ENCODE results near the gene GRID1. TPM values are rescaled to one million over a fixed set of nuclear protein-coding genes. Genes with fewer than 3 reads are reported as not detected.
"Not testable (repeated sequence)": the region's sequence is repeated elsewhere in the genome, so short reads cannot be mapped to it uniquely, and the experiment has no call there.

The GRID1 gene
- total RNA-seq, 1 experiment from 2014 or later: 0.07 TPM

GRCh38 chr10:85847085-85847484, 519.5 kb downstream of the GRID1 start:
- no peak overlapping the region for H3K9ac ChIP-seq (ENCODE audit: low read length)
- no peak overlapping the region for H2AFZ ChIP-seq (ENCODE audit: low read length)
- H3K4me2 ChIP-seq (ENCODE audit: low read depth, low read length, poor library complexity, severe bottlenecking): no peak overlapping the region
- no peaks in the 10 kb centered on the region for H3K36me3 ChIP-seq (ENCODE audit: insufficient read depth, low read length)
- H3K79me2 ChIP-seq (ENCODE audit: low read length): no peaks in the 10 kb centered on the region
- H3K9me2 ChIP-seq (replicated peaks; ENCODE audit: insufficient read depth, low read length): no peaks in the 10 kb centered on the region
- no peaks in the 10 kb centered on the region for H3K9me3 ChIP-seq (ENCODE audit: low read length)
- no peak for DNase-seq
- no peaks in the 10 kb centered on the region for H3K27me3 ChIP-seq (ENCODE audit: low read length)
- no peak overlapping the region for H3K4me3 ChIP-seq (ENCODE audit: low read length)
- peaks cover 7% of the 10 kb centered on the region for H3K4me1 ChIP-seq (ENCODE audit: low read length)
- H3K27ac ChIP-seq (ENCODE audit: low read length): no peak overlapping the region
- H4K20me1 ChIP-seq (ENCODE audit: insufficient read depth, low read depth, low read length): no peaks in the 10 kb centered on the region

GRCh38 chr10:85838660-85839059, 527.9 kb downstream of the GRID1 start:
- DNase-seq; H3K79me2 ChIP-seq (ENCODE audit: low read length); H3K9me3 ChIP-seq (ENCODE audit: low read length); H3K4me3 ChIP-seq (ENCODE audit: low read length); H3K27ac ChIP-seq (ENCODE audit: low read length); H2AFZ ChIP-seq (ENCODE audit: low read length); H3K9me2 ChIP-seq (replicated peaks; ENCODE audit: insufficient read depth, low read length); H3K36me3 ChIP-seq (ENCODE audit: insufficient read depth, low read length); H3K27me3 ChIP-seq (ENCODE audit: low read length); H3K9ac ChIP-seq (ENCODE audit: low read length); H4K20me1 ChIP-seq (ENCODE audit: insufficient read depth, low read depth, low read length); H3K4me2 ChIP-seq (ENCODE audit: low read depth, low read length, poor library complexity, severe bottlenecking); H3K4me1 ChIP-seq (ENCODE audit: low read length): not testable (repeated sequence)

GRCh38 chr10:85832988-85833387, 533.6 kb downstream of the GRID1 start:
- DNase-seq: no peak
- Histone ChIP-seq H3K9ac (ENCODE audit: low read length) (no peak overlapping the region), H3K9me3 (ENCODE audit: low read length) (no peaks in the 10 kb centered on the region), H3K27me3 (ENCODE audit: low read length) (no peaks in the 10 kb centered on the region), H3K4me2 (ENCODE audit: low read depth, low read length, poor library complexity, severe bottlenecking) (no peak overlapping the region), H3K4me3 (ENCODE audit: low read length) (no peak overlapping the region), H3K27ac (ENCODE audit: low read length) (no peak overlapping the region), H3K79me2 (ENCODE audit: low read length) (no peaks in the 10 kb centered on the region), H3K9me2 (replicated peaks; ENCODE audit: insufficient read depth, low read length) (no peaks in the 10 kb centered on the region), H3K4me1 (ENCODE audit: low read length) (no peaks in the 10 kb centered on the region), H2AFZ (ENCODE audit: low read length) (no peak overlapping the region), H4K20me1 (ENCODE audit: insufficient read depth, low read depth, low read length) (no peaks in the 10 kb centered on the region), H3K36me3 (ENCODE audit: insufficient read depth, low read length) (no peaks in the 10 kb centered on the region)

GRCh38 chr10:85831422-85831821, 535.2 kb downstream of the GRID1 start:
- DNase-seq: no peak
- no peaks in the 10 kb centered on the region for H3K9me2 ChIP-seq (replicated peaks; ENCODE audit: insufficient read depth, low read length)
- no peak overlapping the region for H3K4me2 ChIP-seq (ENCODE audit: low read depth, low read length, poor library complexity, severe bottlenecking)
- H3K79me2 ChIP-seq (ENCODE audit: low read length): no peaks in the 10 kb centered on the region
- H3K27me3 ChIP-seq (ENCODE audit: low read length): no peaks in the 10 kb centered on the region
- no peak overlapping the region for H3K9ac ChIP-seq (ENCODE audit: low read length)
- H3K4me3 ChIP-seq (ENCODE audit: low read length): no peak overlapping the region
- H4K20me1 ChIP-seq (ENCODE audit: insufficient read depth, low read depth, low read length): no peaks in the 10 kb centered on the region
- H3K27ac ChIP-seq (ENCODE audit: low read length): no peak overlapping the region
- no peak overlapping the region for H2AFZ ChIP-seq (ENCODE audit: low read length)
- H3K4me1 ChIP-seq (ENCODE audit: low read length): no peaks in the 10 kb centered on the region
- no peaks in the 10 kb centered on the region for H3K36me3 ChIP-seq (ENCODE audit: insufficient read depth, low read length)
- no peaks in the 10 kb centered on the region for H3K9me3 ChIP-seq (ENCODE audit: low read length)

GRCh38 chr10:85826377-85826776, 540.2 kb downstream of the GRID1 start:
- H4K20me1 ChIP-seq (ENCODE audit: insufficient read depth, low read depth, low read length): no peaks in the 10 kb centered on the region
- no peak overlapping the region for H3K27ac ChIP-seq (ENCODE audit: low read length)
- DNase-seq: no peak
- no peaks in the 10 kb centered on the region for H3K9me2 ChIP-seq (replicated peaks; ENCODE audit: insufficient read depth, low read length)
- H3K36me3 ChIP-seq (ENCODE audit: insufficient read depth, low read length): no peaks in the 10 kb centered on the region
- no peaks in the 10 kb centered on the region for H3K27me3 ChIP-seq (ENCODE audit: low read length)
- H3K79me2 ChIP-seq (ENCODE audit: low read length): no peaks in the 10 kb centered on the region
- no peak overlapping the region for H3K4me2 ChIP-seq (ENCODE audit: low read depth, low read length, poor library complexity, severe bottlenecking)
- H3K9me3 ChIP-seq (ENCODE audit: low read length): no peaks in the 10 kb centered on the region
- no peak overlapping the region for H3K9ac ChIP-seq (ENCODE audit: low read length)
- no peak overlapping the region for H3K4me3 ChIP-seq (ENCODE audit: low read length)
- H3K4me1 ChIP-seq (ENCODE audit: low read length): no peaks in the 10 kb centered on the region
- H2AFZ ChIP-seq (ENCODE audit: low read length): no peak overlapping the region

GRCh38 chr10:85811405-85811804, 555.2 kb downstream of the GRID1 start:
- H3K79me2 ChIP-seq (ENCODE audit: low read length): no peaks in the 10 kb centered on the region
- H2AFZ ChIP-seq (ENCODE audit: low read length): no peak overlapping the region
- H4K20me1 ChIP-seq (ENCODE audit: insufficient read depth, low read depth, low read length): no peaks in the 10 kb centered on the region
- H3K36me3 ChIP-seq (ENCODE audit: insufficient read depth, low read length): no peaks in the 10 kb centered on the region
- no peak overlapping the region for H3K27ac ChIP-seq (ENCODE audit: low read length)
- H3K9ac ChIP-seq (ENCODE audit: low read length): no peak overlapping the region
- H3K9me3 ChIP-seq (ENCODE audit: low read length): no peaks in the 10 kb centered on the region
- no peaks in the 10 kb centered on the region for H3K4me1 ChIP-seq (ENCODE audit: low read length)
- no peak for DNase-seq
- H3K27me3 ChIP-seq (ENCODE audit: low read length): no peaks in the 10 kb centered on the region
- no peaks in the 10 kb centered on the region for H3K9me2 ChIP-seq (replicated peaks; ENCODE audit: insufficient read depth, low read length)
- no peak overlapping the region for H3K4me2 ChIP-seq (ENCODE audit: low read depth, low read length, poor library complexity, severe bottlenecking)
- no peak overlapping the region for H3K4me3 ChIP-seq (ENCODE audit: low read length)

- no peaks in the 10 kb centered on the region for H3K36me3 ChIP-seq (ENCODE audit: insufficient read depth, low read length)
- no peak overlapping the region for H2AFZ ChIP-seq (ENCODE audit: low read length)
- H3K9ac ChIP-seq (ENCODE audit: low read length): no peak overlapping the region
- H3K4me2 ChIP-seq (ENCODE audit: low read depth, low read length, poor library complexity, severe bottlenecking): no peak overlapping the region
- H3K27ac ChIP-seq (ENCODE audit: low read length): no peak overlapping the region
- no peaks in the 10 kb centered on the region for H3K79me2 ChIP-seq (ENCODE audit: low read length)
- H3K9me3 ChIP-seq (ENCODE audit: low read length): no peaks in the 10 kb centered on the region
- H3K4me3 ChIP-seq (ENCODE audit: low read length): no peak overlapping the region
- no peaks in the 10 kb centered on the region for H3K9me2 ChIP-seq (replicated peaks; ENCODE audit: insufficient read depth, low read length)
- no peaks in the 10 kb centered on the region for H3K27me3 ChIP-seq (ENCODE audit: low read length)
- DNase-seq: no peak
- H3K4me1 ChIP-seq (ENCODE audit: low read length): no peaks in the 10 kb centered on the region
- no peaks in the 10 kb centered on the region for H4K20me1 ChIP-seq (ENCODE audit: insufficient read depth, low read depth, low read length)
Observed at GRCh38 chr10:85810674-85811073, 555.9 kb downstream of the GRID1 start.

- no peaks in the 10 kb centered on the region for H3K9me2 ChIP-seq (replicated peaks; ENCODE audit: insufficient read depth, low read length)
- H2AFZ ChIP-seq (ENCODE audit: low read length): no peak overlapping the region
- no peaks in the 10 kb centered on the region for H3K9me3 ChIP-seq (ENCODE audit: low read length)
- no peaks in the 10 kb centered on the region for H3K4me1 ChIP-seq (ENCODE audit: low read length)
- no peak overlapping the region for H3K9ac ChIP-seq (ENCODE audit: low read length)
- H3K79me2 ChIP-seq (ENCODE audit: low read length): no peaks in the 10 kb centered on the region
- H3K27ac ChIP-seq (ENCODE audit: low read length): no peak overlapping the region
- H3K4me3 ChIP-seq (ENCODE audit: low read length): no peak overlapping the region
- no peak for DNase-seq
- H3K4me2 ChIP-seq (ENCODE audit: low read depth, low read length, poor library complexity, severe bottlenecking): no peak overlapping the region
- H3K36me3 ChIP-seq (ENCODE audit: insufficient read depth, low read length): no peaks in the 10 kb centered on the region
- no peaks in the 10 kb centered on the region for H4K20me1 ChIP-seq (ENCODE audit: insufficient read depth, low read depth, low read length)
- no peaks in the 10 kb centered on the region for H3K27me3 ChIP-seq (ENCODE audit: low read length)
Observed at GRCh38 chr10:85795460-85795859, 571.1 kb downstream of the GRID1 start.

GRCh38 chr10:85794553-85794952, 572.0 kb downstream of the GRID1 start:
- Histone ChIP-seq H3K27ac (ENCODE audit: low read length) (no peak overlapping the region), H3K27me3 (ENCODE audit: low read length) (no peaks in the 10 kb centered on the region), H3K4me1 (ENCODE audit: low read length) (no peaks in the 10 kb centered on the region), H2AFZ (ENCODE audit: low read length) (no peak overlapping the region), H3K9me2 (replicated peaks; ENCODE audit: insufficient read depth, low read length) (no peaks in the 10 kb centered on the region), H3K36me3 (ENCODE audit: insufficient read depth, low read length) (no peaks in the 10 kb centered on the region), H3K9me3 (ENCODE audit: low read length) (no peaks in the 10 kb centered on the region), H3K9ac (ENCODE audit: low read length) (no peak overlapping the region), H3K4me2 (ENCODE audit: low read depth, low read length, poor library complexity, severe bottlenecking) (no peak overlapping the region), H3K79me2 (ENCODE audit: low read length) (no peaks in the 10 kb centered on the region), H3K4me3 (ENCODE audit: low read length) (no peak overlapping the region), H4K20me1 (ENCODE audit: insufficient read depth, low read depth, low read length) (no peaks in the 10 kb centered on the region)
- no peak for DNase-seq

All from Karpas-422 (cell line).